Activated CD4-positive, alpha-beta memory T cell treated with anti-CD3 and anti-CD28 coated beads for 36 hours (primary cell): ENCODE data around the gene TTN. TPM values are rescaled to one million over a fixed set of nuclear protein-coding genes. Genes with fewer than 3 reads are reported as not detected.

Experiments used
- CTCF ChIA-PET: fragments of 350-600 bp; sonication (Branson Sonifier 250); formaldehyde crosslinking; loops from one replicate; lab custom pipeline; 2021; ENCODE audit warnings: antibody characterized with exemption, inconsistent platforms; lab: Charles Lee
- POLR2A ChIA-PET: fragments of 350-600 bp; sonication (Branson Sonifier 250); formaldehyde crosslinking; loops from one replicate; lab custom pipeline; 2021; ENCODE audit warnings: antibody characterized with exemption; lab: Charles Lee
- DNase-seq: peaks from one replicate; pipeline ENCODE4 v3.0.0-alpha.2; 2020
- H3K27ac Mint-ChIP-seq: one replicate; pipeline ENCODE4 v1.8.0; 2021; ENCODE audit warnings: mixed read lengths
- H3K27me3 Mint-ChIP-seq: one replicate; pipeline ENCODE4 v1.8.0; 2021; ENCODE audit warnings: mixed read lengths
- H3K36me3 Mint-ChIP-seq: one replicate; pipeline ENCODE4 v1.8.0; 2021; ENCODE audit warnings: mixed read lengths
- H3K4me1 Mint-ChIP-seq: one replicate; pipeline ENCODE4 v1.8.0; 2021; ENCODE audit warnings: low read depth, mixed read lengths
- H3K4me3 Mint-ChIP-seq: one replicate; pipeline ENCODE4 v1.8.0; 2021; ENCODE audit warnings: mild to moderate bottlenecking, mixed read lengths
- H3K9me3 Mint-ChIP-seq: one replicate; pipeline ENCODE4 v1.8.0; 2021; ENCODE audit warnings: mixed read lengths
- intact Hi-C: fragments of 100-400 bp; cut with micrococcal nuclease; formaldehyde crosslinking; loops from one replicate; pipeline ENCODE4 v1.15.1; 2023
- total RNA-seq, 2 experiments: library from RNA; stranded (reverse); gene quantifications; one replicate each; pipeline ENCODE4 v1.2.3, GENCODE V29; 2021

The TTN gene
- total RNA-seq, 2 experiments from 2014 or later = 0.73 to 1.2 TPM

GRCh38 chr2:178479758-178480226 lies 327.4 kb downstream of the TTN start:
- intact Hi-C loops = loop anchor here (1.0 to 10.0 kb wide), 5 partner anchors 44 to 415 kb away; no protein-coding TSS in a partner anchor
- CTCF ChIA-PET = interaction anchor here (1.0 to 2.3 kb wide), 5 partner anchors 30 to 368 kb away, joined by 3 to 10 read pairs (median 6); partner anchors contain the start of gene RBM45
- H3K9me3 Mint-ChIP-seq = no peaks in the 10 kb centered on the region
- peak overlapping the region; percentile 97 for H3K4me3 Mint-ChIP-seq
- DNase-seq = no peak
- H3K36me3 Mint-ChIP-seq = no peaks in the 10 kb centered on the region
- H3K27me3 Mint-ChIP-seq = no peaks in the 10 kb centered on the region
- POLR2A ChIA-PET = interaction anchor here (3.3 kb wide), 1 partner anchor 29 kb away, joined by 12 read pairs; the partner anchor contains the start of genes PJVK and PRKRA
- peaks cover 37% of the 10 kb centered on the region for H3K4me1 Mint-ChIP-seq
- H3K27ac Mint-ChIP-seq = peak overlapping the region; percentile 97

GRCh38 chr2:178479275-178479616 lies 328.0 kb downstream of the TTN start:
- H3K9me3 Mint-ChIP-seq = no peaks in the 10 kb centered on the region
- peak overlapping the region; percentile 97 for H3K27ac Mint-ChIP-seq
- DNase-seq = no peak
- peaks cover 34% of the 10 kb centered on the region for H3K4me1 Mint-ChIP-seq
- intact Hi-C loops = loop anchor here (1.0 to 10.0 kb wide), 5 partner anchors 44 to 416 kb away; no protein-coding TSS in a partner anchor
- ChIA-PET POLR2A (interaction anchor here (3.3 kb wide), 1 partner anchor 28 kb away, joined by 12 read pairs; the partner anchor contains the start of genes PJVK and PRKRA), CTCF (interaction anchor here (1.0 to 2.3 kb wide), 5 partner anchors 30 to 367 kb away, joined by 3 to 10 read pairs (median 6); partner anchors contain the start of gene RBM45)
- peak overlapping the region; percentile 97 for H3K4me3 Mint-ChIP-seq
- H3K36me3 Mint-ChIP-seq = no peaks in the 10 kb centered on the region
- no peaks in the 10 kb centered on the region for H3K27me3 Mint-ChIP-seq

- peak within 1 kb of the TSS; percentile 97 for H3K4me3 Mint-ChIP-seq
- H3K4me1 Mint-ChIP-seq = peaks cover 33% of the 10 kb centered on the region
- intact Hi-C loops = loop anchor here (1.0 to 10.0 kb wide), 8 partner anchors 27 to 416 kb away; partner anchors contain the start of genes PJVK and PRKRA
- H3K27me3 Mint-ChIP-seq = no peaks in the 10 kb centered on the region
- ChIA-PET CTCF (interaction anchor here (1.4 to 2.3 kb wide), 4 partner anchors 29 to 52 kb away, joined by 3 to 10 read pairs (median 6); no protein-coding TSS in a partner anchor), POLR2A (interaction anchor here (3.3 kb wide), 1 partner anchor 28 kb away, joined by 12 read pairs; the partner anchor contains the start of genes PJVK and PRKRA)
- peak within 1 kb of the TSS; percentile 97 for H3K27ac Mint-ChIP-seq
- H3K9me3 Mint-ChIP-seq = no peaks in the 10 kb centered on the region
- peak; percentile 87 for DNase-seq
- H3K36me3 Mint-ChIP-seq = no peaks in the 10 kb centered on the region
Observed at GRCh38 chr2:178478439-178479274, 328.6 kb downstream of the TTN start, which contains the start of gene FKBP7. Gene FKBP7, minus strand, starts transcription at chr2:178478600. Its CDS starts 101 bp downstream, at chr2:178478499.

GRCh38 chr2:178478130-178478438 lies 329.1 kb downstream of the TTN start:
- DNase-seq = peak; percentile 17
- ChIA-PET POLR2A (no interaction called here), CTCF (no interaction called here)
- Mint-ChIP-seq H3K4me3 (peak overlapping the region; percentile 97), H3K27ac (peak overlapping the region; percentile 97), H3K9me3 (no peaks in the 10 kb centered on the region), H3K27me3 (no peaks in the 10 kb centered on the region), H3K36me3 (no peaks in the 10 kb centered on the region), H3K4me1 (peaks cover 33% of the 10 kb centered on the region)
- intact Hi-C loops = loop anchor here (1.0 to 10.0 kb wide), 6 partner anchors 27 to 417 kb away; partner anchors contain the start of genes PJVK and PRKRA

- no peaks in the 10 kb centered on the region for H3K27me3 Mint-ChIP-seq
- POLR2A ChIA-PET = no interaction called here
- H3K36me3 Mint-ChIP-seq = no peaks in the 10 kb centered on the region
- no peak overlapping the region for H3K27ac Mint-ChIP-seq
- intact Hi-C loops = loop anchor here (1.0 to 10.0 kb wide), 6 partner anchors 26 to 417 kb away; partner anchors contain the start of genes PJVK and PRKRA
- H3K9me3 Mint-ChIP-seq = no peaks in the 10 kb centered on the region
- no peak for DNase-seq
- CTCF ChIA-PET = no interaction called here
- peaks cover 28% of the 10 kb centered on the region for H3K4me1 Mint-ChIP-seq
- H3K4me3 Mint-ChIP-seq = peak overlapping the region; percentile 97
Observed at GRCh38 chr2:178477443-178478129, 329.6 kb downstream of the TTN start.

GRCh38 chr2:178476477-178476876 lies 330.7 kb downstream of the TTN start:
- CTCF ChIA-PET = no interaction called here
- intact Hi-C loops = loop anchor here (5.0 to 10.0 kb wide), 2 partner anchors 286 to 418 kb away; no protein-coding TSS in a partner anchor
- no peak for DNase-seq
- H3K36me3 Mint-ChIP-seq = no peaks in the 10 kb centered on the region
- POLR2A ChIA-PET = no interaction called here
- H3K27me3 Mint-ChIP-seq = no peaks in the 10 kb centered on the region
- H3K27ac Mint-ChIP-seq = no peak overlapping the region
- H3K4me1 Mint-ChIP-seq = peaks cover 18% of the 10 kb centered on the region
- no peaks in the 10 kb centered on the region for H3K9me3 Mint-ChIP-seq
- H3K4me3 Mint-ChIP-seq = no peak overlapping the region

Other genes with a start within 250 kb of the TTN start
- 1 to 10 TPM in 1 of 2 experiments, under 1 TPM in 1; 0.93 to 1.3 TPM for gene CCDC141, start 242.7 kb upstream of the TTN start, total RNA-seq